Measurements from ENCODE around the gene SNCA. TPM values are rescaled to one million over a fixed set of nuclear protein-coding genes. Genes with fewer than 3 reads are reported as not detected.
A peak's percentile ranks its signal among the peaks of the same experiment; 100 is the strongest.

Gene SNCA
- total RNA-seq, 1 donor from 2014 or later, result 3.1 TPM

DNA sequence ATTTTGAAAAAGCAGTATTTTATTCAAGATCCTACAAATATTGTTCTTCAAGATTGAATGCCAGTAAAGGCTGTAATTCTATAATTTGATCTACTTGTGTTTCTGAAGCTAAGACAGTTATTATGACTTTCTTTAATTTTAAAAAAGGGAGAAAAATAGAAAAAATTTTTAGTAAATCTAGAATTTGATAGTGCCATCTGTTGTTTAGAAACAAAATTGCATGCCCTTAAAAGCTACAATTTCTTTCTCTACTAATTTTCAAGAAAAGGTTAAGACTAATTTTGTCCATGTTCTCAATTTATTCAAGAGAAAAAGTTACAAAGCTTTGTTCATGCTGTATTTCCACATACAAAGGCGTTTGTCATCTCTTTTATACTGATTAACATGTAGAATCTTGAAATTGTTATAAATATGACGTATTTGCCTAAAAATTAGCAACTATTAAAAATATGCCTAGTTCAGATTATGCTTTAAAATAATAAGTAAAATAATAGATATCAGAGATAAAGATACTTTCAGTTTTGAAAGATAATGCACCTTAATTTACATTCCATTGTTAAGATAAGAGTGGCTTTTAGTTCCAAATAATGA is 32.1 kb upstream of the SNCA start:
- Mint-ChIP-seq H3K4me1 (ENCODE audit: low read depth) (no peaks in the 10 kb centered on the region), H3K9me3 (ENCODE audit: low read depth) (peaks cover 6% of the 10 kb centered on the region), H3K27ac (ENCODE audit: unreplicated experiment) (no peak overlapping the region), H3K36me3 (ENCODE audit: low read depth) (peaks cover 1% of the 10 kb centered on the region), H3K27me3 (ENCODE audit: low read depth) (no peaks in the 10 kb centered on the region), H3K4me3 (ENCODE audit: unreplicated experiment) (no peak overlapping the region)
- DNase-seq (ENCODE audit: low spot score), result no peak
- TF ChIP-seq, protein P1, sequence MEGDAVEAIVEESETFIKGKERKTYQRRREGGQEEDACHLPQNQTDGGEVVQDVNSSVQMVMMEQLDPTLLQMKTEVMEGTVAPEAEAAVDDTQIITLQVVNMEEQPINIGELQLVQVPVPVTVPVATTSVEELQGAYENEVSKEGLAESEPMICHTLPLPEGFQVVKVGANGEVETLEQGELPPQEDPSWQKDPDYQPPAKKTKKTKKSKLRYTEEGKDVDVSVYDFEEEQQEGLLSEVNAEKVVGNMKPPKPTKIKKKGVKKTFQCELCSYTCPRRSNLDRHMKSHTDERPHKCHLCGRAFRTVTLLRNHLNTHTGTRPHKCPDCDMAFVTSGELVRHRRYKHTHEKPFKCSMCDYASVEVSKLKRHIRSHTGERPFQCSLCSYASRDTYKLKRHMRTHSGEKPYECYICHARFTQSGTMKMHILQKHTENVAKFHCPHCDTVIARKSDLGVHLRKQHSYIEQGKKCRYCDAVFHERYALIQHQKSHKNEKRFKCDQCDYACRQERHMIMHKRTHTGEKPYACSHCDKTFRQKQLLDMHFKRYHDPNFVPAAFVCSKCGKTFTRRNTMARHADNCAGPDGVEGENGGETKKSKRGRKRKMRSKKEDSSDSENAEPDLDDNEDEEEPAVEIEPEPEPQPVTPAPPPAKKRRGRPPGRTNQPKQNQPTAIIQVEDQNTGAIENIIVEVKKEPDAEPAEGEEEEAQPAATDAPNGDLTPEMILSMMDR (IDR thresholded peaks at IDR 0.05), result peak; percentile 91

DNA sequence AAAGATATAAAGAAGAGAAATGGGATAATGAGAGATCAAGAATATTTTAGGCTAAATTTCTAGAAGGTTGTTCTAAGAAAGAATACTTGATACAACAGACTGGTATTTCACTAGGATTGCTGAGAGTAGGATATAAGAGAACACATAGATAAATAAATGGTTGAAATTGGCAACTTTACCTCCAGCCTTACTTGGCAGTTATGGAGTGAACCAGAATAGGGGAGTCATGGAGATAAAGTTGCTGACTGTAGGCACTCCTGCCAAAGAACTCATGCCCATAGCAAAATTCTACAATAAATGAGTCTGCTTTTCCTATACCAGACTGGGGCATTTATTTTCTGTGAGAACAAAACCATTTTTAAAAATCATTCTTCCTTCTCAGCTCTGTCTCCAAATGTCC is 31.3 kb upstream of the SNCA start:
- TF ChIP-seq, protein P1 (IDR thresholded peaks at IDR 0.05), result no peak
- no peak for DNase-seq (ENCODE audit: low spot score)
- no peaks in the 10 kb centered on the region for H3K27me3 Mint-ChIP-seq (ENCODE audit: low read depth)
- no peak overlapping the region for H3K4me3 Mint-ChIP-seq (ENCODE audit: unreplicated experiment)
- H3K9me3 Mint-ChIP-seq (ENCODE audit: low read depth), result peaks cover 6% of the 10 kb centered on the region
- peaks cover 1% of the 10 kb centered on the region for H3K36me3 Mint-ChIP-seq (ENCODE audit: low read depth)
- no peaks in the 10 kb centered on the region for H3K4me1 Mint-ChIP-seq (ENCODE audit: low read depth)
- no peak overlapping the region for H3K27ac Mint-ChIP-seq (ENCODE audit: unreplicated experiment)

DNA sequence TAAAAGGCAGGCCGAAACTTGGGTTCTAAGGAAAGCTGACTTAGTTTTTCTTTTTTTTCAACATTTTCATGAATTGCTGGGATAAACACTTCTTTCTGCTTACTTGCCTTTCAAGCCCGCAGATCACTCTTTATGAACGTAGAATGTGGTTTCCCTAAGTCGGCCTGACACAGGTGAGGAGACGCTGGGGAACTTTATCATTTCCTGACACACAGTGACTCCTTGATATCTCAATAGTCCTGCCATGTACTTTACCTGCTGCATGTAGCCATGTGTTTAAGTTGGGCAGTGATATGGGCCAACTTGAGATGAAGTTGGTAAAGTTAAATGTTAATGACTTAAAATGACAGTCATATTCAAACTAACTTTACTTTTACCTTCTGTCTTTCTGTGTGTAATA is 26.6 kb upstream of the SNCA start:
- no peak for DNase-seq (ENCODE audit: low spot score)
- H3K36me3 Mint-ChIP-seq (ENCODE audit: low read depth), result peaks cover 1% of the 10 kb centered on the region

DNA sequence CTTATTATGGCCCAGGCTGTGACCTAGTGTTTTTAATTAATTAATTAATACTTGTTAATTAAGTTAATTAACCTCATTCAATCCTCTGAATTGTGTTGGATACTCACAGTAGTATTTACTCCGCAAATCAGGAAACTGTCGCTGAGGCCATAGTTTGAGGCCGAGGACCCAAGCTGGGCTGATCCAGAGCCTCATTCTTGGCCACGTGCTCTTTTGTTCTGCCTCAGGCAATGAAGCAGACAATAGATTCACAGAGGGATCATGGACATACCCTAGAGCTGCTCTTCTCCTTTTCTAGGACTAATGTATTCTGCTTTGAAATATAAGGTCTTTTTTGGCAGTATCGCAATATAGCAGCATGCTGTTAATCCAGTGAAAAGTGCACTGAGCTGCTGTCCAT is 24.0 kb upstream of the SNCA start:
- DNase-seq (ENCODE audit: low spot score), result no peak
- no peaks in the 10 kb centered on the region for H3K36me3 Mint-ChIP-seq (ENCODE audit: low read depth)
- peaks cover 8% of the 10 kb centered on the region for H3K9me3 Mint-ChIP-seq (ENCODE audit: low read depth)
- TF ChIP-seq, protein P1 (IDR thresholded peaks at IDR 0.05), result no peak
- peaks cover 2% of the 10 kb centered on the region for H3K27me3 Mint-ChIP-seq (ENCODE audit: low read depth)
- H3K27ac Mint-ChIP-seq (ENCODE audit: unreplicated experiment), result no peak overlapping the region
- H3K4me1 Mint-ChIP-seq (ENCODE audit: low read depth), result no peaks in the 10 kb centered on the region
- no peak overlapping the region for H3K4me3 Mint-ChIP-seq (ENCODE audit: unreplicated experiment)

More for the DNA sequence above, 26.6 kb upstream of the SNCA start:
- Mint-ChIP-seq H3K4me1 (ENCODE audit: low read depth) (no peaks in the 10 kb centered on the region), H3K27me3 (ENCODE audit: low read depth) (peaks cover 2% of the 10 kb centered on the region), H3K4me3 (ENCODE audit: unreplicated experiment) (no peak overlapping the region), H3K27ac (ENCODE audit: unreplicated experiment) (no peak overlapping the region), H3K9me3 (ENCODE audit: low read depth) (peaks cover 6% of the 10 kb centered on the region)
- TF ChIP-seq, protein P1 (IDR thresholded peaks at IDR 0.05), result no peak

DNA sequence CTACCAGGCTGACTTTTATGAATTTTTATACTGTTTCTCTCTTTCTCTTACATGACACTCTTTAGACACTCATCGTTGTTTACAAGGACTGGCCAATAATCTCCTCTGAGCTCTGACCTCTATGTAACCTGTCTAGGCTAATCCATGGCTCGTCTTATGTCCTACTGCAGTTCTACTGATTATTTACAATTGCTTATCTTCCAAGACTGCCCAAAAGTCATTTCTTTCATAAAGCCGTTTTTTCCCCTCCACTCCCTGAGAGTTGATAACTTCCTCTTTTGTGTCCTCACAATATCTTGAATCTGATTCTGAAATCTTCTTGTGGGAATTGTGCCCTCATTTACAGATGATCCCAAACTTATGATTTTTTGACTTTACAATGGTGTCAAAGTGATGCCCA is 18.3 kb upstream of the SNCA start:
- H3K27me3 Mint-ChIP-seq (ENCODE audit: low read depth), result peaks cover 2% of the 10 kb centered on the region
- H3K27ac Mint-ChIP-seq (ENCODE audit: unreplicated experiment), result no peak overlapping the region
- H3K9me3 Mint-ChIP-seq (ENCODE audit: low read depth), result peaks cover 8% of the 10 kb centered on the region
- DNase-seq (ENCODE audit: low spot score), result no peak
- no peaks in the 10 kb centered on the region for H3K36me3 Mint-ChIP-seq (ENCODE audit: low read depth)
- TF ChIP-seq, protein P1 (IDR thresholded peaks at IDR 0.05), result no peak
- H3K4me1 Mint-ChIP-seq (ENCODE audit: low read depth), result no peaks in the 10 kb centered on the region
- H3K4me3 Mint-ChIP-seq (ENCODE audit: unreplicated experiment), result no peak overlapping the region
